Subcutaneous adipose tissue (tissue), 4 donors: ENCODE results near the gene C1orf167. TPM values are rescaled to one million over a fixed set of nuclear protein-coding genes. Genes with fewer than 3 reads are reported as not detected.

Source experiments
- CTCF ChIP-seq: fragments of 450-650 bp; IDR thresholded peaks from one replicate; pipeline ENCODE4 v1.5.1; 2016; ENCODE audit warnings: low read depth, mild to moderate bottlenecking, control low read depth, antibody characterized with exemption, moderate library complexity
- total RNA-seq, 4 donors: library from RNA; depleted of rRNA; stranded (reverse); fragments of >200 nt; gene quantifications; one replicate each; pipeline ENCODE4 v1.1.0, GENCODE V29; 2016

C1orf167 gene
- total RNA-seq, 4 donors from 2014 or later = 0.17 to 3.9 TPM; not detected in 2

GRCh38 chr1:11787804-11788436 lies 25.9 kb downstream of the C1orf167 start:
- no peak for TF ChIP-seq CTCF

GRCh38 chr1:11788549-11789053 lies 26.6 kb downstream of the C1orf167 start:
- TF ChIP-seq CTCF = no peak

- no peak for TF ChIP-seq CTCF
These were observed 27.4 kb downstream of the C1orf167 start for GRCh38 chr1:11789126-11790067.

DNA sequence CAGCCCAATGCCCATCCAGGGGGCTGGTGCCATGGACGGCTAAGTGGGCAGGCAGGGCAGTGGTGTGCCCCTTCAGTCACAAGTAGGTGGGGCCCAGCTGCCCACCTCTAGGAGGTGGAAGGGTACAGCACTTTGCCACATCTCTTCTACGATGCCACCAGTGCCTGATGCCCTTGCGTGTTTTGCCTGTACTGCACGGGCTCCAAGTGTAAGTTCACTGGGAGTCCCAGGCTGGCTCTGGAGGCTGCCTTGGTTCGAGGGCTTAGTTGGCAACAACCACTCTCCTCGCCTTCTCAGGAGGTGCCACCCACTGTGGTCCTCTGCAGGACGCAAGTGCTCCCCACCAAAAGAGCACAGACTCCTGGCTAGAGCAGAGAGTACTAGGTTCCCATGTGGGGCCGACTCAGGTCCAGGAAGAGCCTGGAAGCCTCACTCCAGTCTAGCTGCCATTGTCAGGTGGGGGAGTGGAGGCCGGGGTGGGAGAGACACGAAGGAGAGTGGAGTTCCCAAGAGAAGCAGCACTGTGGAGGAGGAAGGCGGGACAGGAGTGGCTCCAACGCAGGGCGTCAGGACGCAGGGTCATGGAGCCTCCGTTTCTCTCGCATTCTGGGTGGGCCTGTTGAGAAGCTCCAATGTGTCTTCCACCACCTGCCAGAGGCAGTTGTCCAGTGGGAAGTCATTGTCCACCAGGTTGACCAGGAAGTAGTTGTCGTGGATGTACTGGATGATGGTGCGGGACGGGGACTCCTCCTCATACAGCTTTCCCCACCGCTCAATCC lies 28.3 kb downstream of the C1orf167 start:
- no peak for TF ChIP-seq CTCF

DNA sequence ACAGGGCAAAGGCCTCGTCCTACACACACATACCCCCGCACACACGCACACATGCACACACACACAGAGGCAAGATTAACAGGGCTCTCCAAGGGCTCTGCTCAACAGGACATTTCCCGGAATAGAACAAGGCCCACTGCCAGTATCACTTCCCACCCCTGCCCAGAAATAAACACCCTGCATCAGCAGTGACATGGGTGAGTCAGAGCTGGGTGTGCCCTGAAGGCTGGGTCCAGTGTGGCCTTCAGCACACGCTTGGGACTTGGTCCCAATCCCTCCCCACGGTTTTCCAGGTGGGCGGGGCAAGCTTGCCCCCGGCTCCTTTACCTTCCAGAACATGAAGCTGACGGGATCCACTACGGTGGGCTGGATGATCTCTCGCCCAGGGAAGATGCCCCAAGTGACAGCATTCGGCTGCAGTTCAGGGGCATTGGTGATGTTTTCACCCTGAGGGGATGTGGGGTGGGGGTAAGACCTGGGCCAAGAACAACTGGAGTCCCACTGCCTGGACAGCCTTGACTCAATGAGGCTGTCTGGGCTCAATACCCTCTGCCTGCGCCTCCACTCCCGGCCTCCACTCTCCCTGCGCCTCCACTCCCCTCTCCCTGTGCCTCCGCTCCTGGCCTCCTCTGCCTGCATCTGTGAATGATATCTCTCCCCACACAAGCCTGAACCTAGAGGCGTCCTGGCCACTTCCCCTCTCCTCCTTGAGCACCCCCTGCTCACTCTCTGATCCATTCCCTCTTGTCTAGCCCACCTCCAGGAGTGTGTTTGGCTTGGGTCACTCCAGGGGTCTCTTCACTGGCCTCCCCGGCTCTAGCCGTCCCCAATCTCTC lies 29.1 kb downstream of the C1orf167 start:
- TF ChIP-seq CTCF = no peak

GRCh38 chr1:11792106-11792505 lies 30.1 kb downstream of the C1orf167 start:
- TF ChIP-seq CTCF = no peak
